Colon (tissue), 2 donors: Measurements from ENCODE around the gene ADCYAP1R1.

Experiments used
- FAIRE-seq: peaks from 2 replicates; lab custom pipeline; 2012; peaks lifted over from hg19 to GRCh38; lab: Jason Lieb, UNC
- donor health status: control.
- donor health status: control.

ADCYAP1R1 gene

DNA sequence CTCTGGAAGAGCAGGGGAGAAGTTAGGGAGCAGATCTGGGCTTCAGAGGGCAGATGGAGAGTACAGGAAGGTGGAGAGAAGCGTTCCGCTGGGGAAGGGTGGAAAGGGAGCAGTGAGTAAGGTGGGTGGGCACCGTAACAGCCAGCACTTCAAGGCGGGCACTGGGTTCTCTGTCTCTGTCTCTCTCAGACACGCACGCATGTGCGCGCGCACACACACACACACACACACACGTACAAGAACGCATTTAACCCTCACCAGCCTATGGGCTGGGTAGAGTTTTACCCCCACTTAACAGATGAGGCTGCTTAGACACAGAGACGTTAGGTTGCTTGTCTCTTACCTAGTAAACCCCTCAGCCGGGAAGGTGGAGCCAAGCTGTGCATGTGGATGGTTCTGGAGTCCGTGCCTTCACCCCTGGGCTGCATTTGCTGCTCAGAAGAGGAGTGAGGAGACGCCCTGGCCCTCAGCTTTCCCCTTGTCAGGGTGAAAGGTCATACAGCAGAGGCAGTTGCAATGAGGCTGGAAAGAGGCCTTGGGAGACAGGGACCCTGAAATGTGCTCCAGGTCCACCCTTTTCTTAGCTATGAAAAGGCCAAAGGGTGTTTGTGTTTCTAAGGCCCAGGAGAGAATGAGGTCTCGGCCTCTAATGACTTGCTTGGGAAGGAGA, 16.0 kb downstream of the ADCYAP1R1 start:
- FAIRE-seq = no peak

- FAIRE-seq = no peak
Measured at GRCh38 chr7:31069860-31070555, 17.9 kb downstream of the ADCYAP1R1 start.

- FAIRE-seq = no peak
Measured at GRCh38 chr7:31070991-31071644, 19.0 kb downstream of the ADCYAP1R1 start.

GRCh38 chr7:31071645-31072029, 19.5 kb downstream of the ADCYAP1R1 start:
- FAIRE-seq = no peak

GRCh38 chr7:31073326-31074119, 21.4 kb downstream of the ADCYAP1R1 start:
- no peak for FAIRE-seq

DNA sequence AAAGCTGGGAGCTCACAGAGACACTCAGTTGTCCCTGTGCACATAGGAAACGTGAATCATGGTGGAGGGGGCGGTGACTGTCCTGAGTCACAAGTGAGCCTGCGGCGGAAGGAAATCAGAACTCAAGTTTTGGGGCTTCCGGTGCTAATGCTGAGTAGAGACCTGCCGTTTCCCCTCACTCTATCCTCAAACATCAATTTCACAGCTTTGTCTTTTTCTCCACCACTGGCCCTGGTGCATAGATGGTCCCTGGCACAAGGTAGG, 21.9 kb downstream of the ADCYAP1R1 start:
- FAIRE-seq = no peak

DNA sequence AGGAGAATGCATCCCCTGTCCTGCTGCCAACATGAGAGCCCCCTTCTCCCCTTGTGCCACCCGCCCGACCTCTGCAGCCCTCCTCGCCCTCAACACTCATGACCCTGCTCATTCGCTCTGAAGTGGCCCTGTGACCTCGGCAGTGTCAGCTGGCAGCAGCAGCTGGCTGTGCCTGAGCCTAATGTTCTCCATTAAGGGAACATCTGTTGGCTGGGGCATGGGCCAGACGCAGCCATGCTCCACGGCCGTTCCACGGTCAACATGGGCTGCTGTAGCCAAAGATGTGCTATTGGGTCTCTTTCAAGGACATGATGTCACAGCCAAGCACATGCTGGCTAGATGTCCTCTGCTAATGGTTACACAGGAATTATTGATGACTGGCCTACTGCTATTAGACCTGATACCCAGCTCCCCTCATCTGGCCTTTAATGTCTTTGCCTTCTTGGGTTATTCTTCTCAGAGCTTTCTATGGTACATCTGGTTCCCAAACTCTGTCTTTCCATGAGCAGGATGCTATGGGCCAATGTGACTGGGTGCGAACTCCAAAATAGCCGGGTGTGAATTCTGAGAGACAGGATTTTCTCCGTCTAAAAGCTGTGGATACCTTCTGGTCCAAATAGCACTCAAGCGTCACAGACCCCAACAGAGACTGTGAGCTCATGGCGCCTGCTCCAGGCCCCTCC, 22.4 kb downstream of the ADCYAP1R1 start:
- no peak for FAIRE-seq

- no peak for FAIRE-seq
Measured at GRCh38 chr7:31075086-31075405, 22.9 kb downstream of the ADCYAP1R1 start.

GRCh38 chr7:31076051-31076450, 23.9 kb downstream of the ADCYAP1R1 start:
- FAIRE-seq = no peak

GRCh38 chr7:31076641-31077310, 24.7 kb downstream of the ADCYAP1R1 start:
- FAIRE-seq = no peak

DNA sequence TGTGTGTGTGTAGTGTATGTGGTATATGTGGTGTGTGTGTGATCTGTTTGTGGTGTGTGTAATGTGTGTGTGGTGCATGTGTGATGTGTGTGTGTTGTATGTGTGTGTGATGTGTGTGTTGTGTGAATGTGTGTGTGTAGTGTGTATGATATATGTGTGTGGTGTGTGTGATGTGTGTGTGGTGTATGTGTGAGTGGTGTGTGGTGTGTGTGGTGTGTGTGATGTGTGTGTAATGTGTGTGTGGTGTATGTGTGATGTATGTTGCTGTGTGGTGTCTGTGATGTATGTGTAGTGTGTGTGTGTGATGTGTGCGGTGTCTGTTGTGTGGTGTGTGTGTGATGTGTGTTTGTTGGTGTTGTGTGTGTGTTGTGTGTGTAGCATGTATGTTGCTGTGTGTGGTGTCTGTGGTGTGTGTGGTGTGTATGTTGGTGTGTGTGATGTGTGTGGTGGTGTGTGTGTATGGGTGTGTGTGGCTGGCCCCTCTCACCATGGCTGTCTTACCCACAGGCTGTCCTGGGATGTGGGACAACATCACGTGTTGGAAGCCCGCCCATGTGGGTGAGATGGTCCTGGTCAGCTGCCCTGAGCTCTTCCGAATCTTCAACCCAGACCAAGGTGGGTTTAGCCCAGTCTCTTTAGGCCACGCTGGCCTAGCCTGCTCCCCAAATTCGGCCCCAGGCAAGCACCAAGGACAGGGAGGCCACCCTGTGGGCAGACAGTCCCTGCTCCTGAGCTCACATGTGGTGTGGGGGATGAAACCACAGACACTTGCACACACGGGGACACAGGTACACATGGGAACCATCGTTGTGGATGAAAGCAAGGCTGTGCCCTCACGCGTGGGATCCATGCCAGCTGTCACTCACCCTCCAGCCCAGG, 25.6 kb downstream of the ADCYAP1R1 start:
- FAIRE-seq = no peak

GRCh38 chr7:31078363-31078990, 26.4 kb downstream of the ADCYAP1R1 start:
- FAIRE-seq = no peak

DNA sequence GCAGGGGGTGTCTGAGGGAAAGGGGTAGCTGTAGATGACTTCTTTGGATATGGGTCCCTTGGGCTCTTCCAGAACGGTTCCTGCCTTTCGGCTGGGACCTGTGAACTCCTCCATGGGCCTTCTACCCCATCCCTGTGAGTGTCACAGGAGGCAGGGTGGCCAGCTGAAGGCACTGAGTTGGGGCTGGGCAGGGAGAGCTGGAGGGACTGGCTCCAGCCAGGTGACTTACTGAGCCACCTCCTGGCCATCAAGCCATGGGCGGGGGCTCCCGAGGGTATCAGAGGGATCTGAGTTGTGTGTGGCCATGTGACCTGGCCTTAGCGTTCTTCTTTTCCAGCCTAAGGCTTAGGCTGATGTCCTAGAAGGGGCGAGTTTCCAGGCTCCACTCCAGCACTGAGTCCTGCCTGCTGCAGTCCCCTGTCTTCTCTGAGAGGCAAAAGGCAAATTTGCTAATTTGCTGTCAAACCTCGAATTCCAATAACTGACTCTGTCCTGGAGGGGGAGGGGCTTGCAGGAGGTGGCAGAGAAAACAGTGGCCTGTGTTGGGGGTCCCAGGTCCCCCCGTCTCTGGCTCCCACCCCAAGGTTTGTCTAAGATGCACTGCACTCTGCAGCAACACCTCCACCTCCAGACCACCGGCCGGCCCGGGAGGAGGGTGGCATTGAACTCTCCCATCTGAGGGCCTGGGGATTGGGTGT, 27.2 kb downstream of the ADCYAP1R1 start:
- FAIRE-seq = no peak

DNA sequence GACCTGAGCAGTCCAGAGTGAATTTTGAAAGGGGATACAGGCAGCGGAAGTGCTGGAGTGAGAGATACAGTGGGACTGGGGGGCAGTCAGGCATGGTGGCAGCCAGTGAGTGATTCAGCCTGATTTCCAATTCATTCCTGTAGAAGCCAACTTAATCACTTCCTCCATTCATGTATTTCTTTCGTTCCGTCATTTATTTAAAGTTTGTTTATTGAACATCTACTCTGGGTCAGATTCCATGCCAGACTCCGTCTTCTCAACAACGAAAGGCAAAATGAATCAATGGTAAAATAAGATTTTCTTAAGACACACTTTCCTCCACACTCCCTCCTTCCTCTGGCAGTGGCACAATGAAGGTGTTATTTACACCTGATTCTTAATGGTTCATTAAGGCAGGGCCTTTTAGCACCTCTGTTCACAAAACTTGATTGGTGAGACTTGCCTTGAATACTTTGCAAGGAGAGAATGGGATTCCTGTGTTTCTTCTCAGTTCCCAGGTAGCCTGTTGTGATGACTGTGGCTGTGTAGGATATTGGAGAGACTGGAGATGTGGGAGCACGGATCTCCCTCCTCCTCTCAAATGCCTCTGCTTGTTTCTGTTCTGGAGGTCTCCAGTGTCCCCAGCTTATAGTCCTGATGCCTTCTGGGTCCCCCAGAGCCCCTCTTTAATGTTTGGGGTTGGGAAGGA, 27.9 kb downstream of the ADCYAP1R1 start:
- no peak for FAIRE-seq

GRCh38 chr7:31080763-31081162, 28.7 kb downstream of the ADCYAP1R1 start:
- FAIRE-seq = no peak

GRCh38 chr7:31082017-31082416, 29.9 kb downstream of the ADCYAP1R1 start:
- FAIRE-seq = no peak

DNA sequence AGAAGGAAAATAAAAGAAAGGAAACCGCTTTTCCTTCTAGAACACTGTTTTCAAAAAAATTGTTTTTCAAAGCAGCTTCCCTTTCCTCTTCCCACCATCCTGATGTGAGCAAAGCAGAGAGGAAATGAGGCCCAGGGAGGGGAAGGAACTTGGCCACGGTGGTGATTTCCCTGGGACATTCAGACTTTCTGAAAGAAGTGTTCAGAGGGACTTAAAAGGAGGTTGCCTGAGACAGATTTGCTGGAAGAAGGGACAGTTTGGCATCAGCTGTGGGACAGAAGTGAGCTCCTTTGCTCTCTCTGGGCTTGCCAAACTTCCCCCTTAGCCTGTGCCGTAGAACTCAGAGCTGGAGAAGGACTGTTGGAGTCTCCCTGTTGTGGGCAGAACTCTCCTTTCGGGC, 30.3 kb downstream of the ADCYAP1R1 start:
- no peak for FAIRE-seq

DNA sequence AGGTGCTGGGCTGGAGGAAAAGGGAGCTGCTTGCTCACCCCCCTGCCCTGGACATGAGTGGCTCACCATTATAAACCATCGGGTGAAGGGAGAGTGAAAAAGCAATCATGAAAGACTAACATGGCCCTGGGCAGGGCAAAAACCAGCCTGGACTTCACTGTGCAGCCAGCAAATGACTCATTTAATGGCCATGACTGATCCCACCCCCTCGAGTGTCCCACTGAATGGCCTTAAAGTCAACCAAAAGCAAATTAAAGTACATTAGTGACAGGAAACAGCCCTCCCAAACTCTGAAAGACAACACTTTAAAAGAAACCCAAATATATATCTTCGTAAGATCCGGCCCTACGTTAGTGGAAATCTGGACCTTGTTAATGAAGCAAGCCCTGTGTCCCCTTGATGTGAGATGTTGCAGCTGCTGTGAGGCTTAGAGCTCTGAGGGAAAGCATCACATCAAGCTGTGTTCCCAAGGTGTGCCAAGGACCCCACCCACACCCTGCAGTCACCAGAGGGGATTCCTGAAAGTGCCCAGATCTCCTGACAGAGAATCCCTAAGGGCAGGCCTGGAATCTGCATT, 31.2 kb downstream of the ADCYAP1R1 start:
- FAIRE-seq = no peak

GRCh38 chr7:31084226-31084625, 32.1 kb downstream of the ADCYAP1R1 start:
- no peak for FAIRE-seq
